GM12878 (cell line): ENCODE measurements around the gene IRF2. TPM values are rescaled to one million over a fixed set of nuclear protein-coding genes. Genes with fewer than 3 reads are reported as not detected.

Experiments
- ATF7 ChIP-seq: fragments of 450-650 bp; IDR thresholded peaks from 2 replicates; pipeline ENCODE4 v1.6.1; 2016; ENCODE audit warnings: low read depth, mild to moderate bottlenecking
- BACH1 ChIP-seq: fragments of 450-650 bp; IDR thresholded peaks from 2 replicates; pipeline ENCODE4 v1.6.1; 2017; ENCODE audit warnings: mild to moderate bottlenecking, borderline replicate concordance
- BHLHE40 ChIP-seq, 2 experiments: fragments of 450-650 bp in 1 of 2; IDR thresholded peaks; 2 replicates each; pipeline ENCODE4 v1.6.1; 2011 to 2017; ENCODE audit warnings: low read depth in 2 of 2, borderline replicate concordance in 1 of 2, improper control_type of control experiment in 1 of 2, low read length in 1 of 2, mild to moderate bottlenecking in 1 of 2
- CHD2 ChIP-seq: IDR thresholded peaks from 2 replicates; pipeline ENCODE4 v1.6.1; 2011; ENCODE audit warnings: low read depth, low read length, improper control_type of control experiment, borderline replicate concordance
- CHD4 ChIP-seq: fragments of 200-600 bp; sonication (generic); IDR thresholded peaks from 2 replicates; pipeline ENCODE4 v1.6.1; 2016; ENCODE audit warnings: mild to moderate bottlenecking
- CREM ChIP-seq: IDR thresholded peaks from 2 replicates; pipeline ENCODE4 v1.6.1; 2014; ENCODE audit warnings: antibody characterized with exemption, low read depth
- DPF2 ChIP-seq: fragments of 450-650 bp; IDR thresholded peaks from 2 replicates; pipeline ENCODE4 v1.6.1; 2017; ENCODE audit warnings: mild to moderate bottlenecking
- HSF1 ChIP-seq: fragments of 150-350 bp; IDR thresholded peaks from 2 replicates; pipeline ENCODE4 v1.6.1; 2014; ENCODE audit warnings: mild to moderate bottlenecking, low read depth, low read length
- IKZF1 ChIP-seq: fragments of 450-650 bp; conservative IDR thresholded peaks from 2 replicates; pipeline ENCODE4 v1.6.1; 2017; ENCODE audit warnings: antibody characterized with exemption, mild to moderate bottlenecking
- MEF2B ChIP-seq: fragments of 450-650 bp; IDR thresholded peaks from 2 replicates; pipeline ENCODE4 v1.6.1; 2018; ENCODE audit warnings: mild to moderate bottlenecking, moderate library complexity; ENCODE audit not compliant: partially characterized antibody, poor library complexity, severe bottlenecking
- MXI1 ChIP-seq: fragments of 150-350 bp; IDR thresholded peaks from 2 replicates; pipeline ENCODE4 v1.6.1; 2011; ENCODE audit warnings: low read depth, mild to moderate bottlenecking, inconsistent platforms, low read length, improper control_type of control experiment
- RAD51 ChIP-seq: fragments of 450-650 bp; IDR thresholded peaks from 2 replicates; pipeline ENCODE4 v1.6.1; 2016; ENCODE audit warnings: moderate library complexity, mild to moderate bottlenecking, inconsistent platforms
- RCOR1 ChIP-seq: conservative IDR thresholded peaks from 2 replicates; pipeline ENCODE4 v1.6.1; 2012; ENCODE audit warnings: low read depth, low read length, improper control_type of control experiment
- RELA ChIP-seq: fragments of 450-650 bp; IDR thresholded peaks from 2 replicates; pipeline ENCODE4 v1.8.0; 2014; ENCODE audit warnings: borderline replicate concordance; ENCODE audit not compliant: partially characterized antibody
- SMAD5 ChIP-seq: IDR thresholded peaks from 2 replicates; pipeline ENCODE4 v1.6.1; 2016; ENCODE audit warnings: antibody characterized with exemption, low read depth
- SP1 ChIP-seq: IDR thresholded peaks from one replicate; pipeline ENCODE4 v1.6.1; 2011; ENCODE audit warnings: low read depth, low read length
- SPI1 ChIP-seq: IDR thresholded peaks from 2 replicates; pipeline ENCODE4 v1.6.1; 2011; ENCODE audit warnings: low read depth, mild to moderate bottlenecking, low read length, moderate library complexity, borderline replicate concordance; ENCODE audit not compliant: insufficient read depth
- WRNIP1 ChIP-seq: IDR thresholded peaks from 2 replicates; pipeline ENCODE4 v1.6.1; 2011; ENCODE audit warnings: low read depth, low read length, improper control_type of control experiment, borderline replicate concordance
- ZNF217 ChIP-seq: fragments of 450-650 bp; IDR thresholded peaks from 2 replicates; pipeline ENCODE4 v1.6.1; 2017; ENCODE audit warnings: antibody characterized with exemption, mild to moderate bottlenecking
- ZNF592 ChIP-seq: fragments of 450-650 bp; IDR thresholded peaks from 2 replicates; pipeline ENCODE4 v1.6.1; 2017; ENCODE audit warnings: mild to moderate bottlenecking, moderate library complexity
- polyA plus RNA-seq, 11 experiments: library from polyadenylated mRNA; depleted of rRNA in 4 of 11; unstranded in 6 of 11; stranded (reverse) in 5 of 11; fragments of >200 nt; fragmentation: Nextera tagmentation in 4 of 11; fragmentation: Illumina TruSeq in 1 of 11; extraction: Ambion mirVana in 4 of 11; extraction: Trizol in 1 of 11; gene quantifications; 1 replicate in 1 of 11; 2 replicates in 10 of 11; pipeline versions ENCODE4 v1.2.1 to v1.2.3, GENCODE V29; 2011 to 2016; ENCODE audit warnings: inconsistent platforms in 2 of 11, missing spikeins in 2 of 11, low read depth in 1 of 11
- total RNA-seq, 4 experiments: library from RNA; depleted of rRNA in 3 of 4; stranded (reverse); fragments of >200 nt in 3 of 4; fragmentation: Illumina TruSeq in 1 of 4; extraction: Trizol in 1 of 4; gene quantifications; 2 replicates each; pipeline versions ENCODE4 v1.2.1 to v1.2.3, GENCODE V29; 2013 to 2021
- TF ChIP-seq, protein P1 (sequence below): fragments of 450-650 bp; formaldehyde crosslinking; IDR thresholded peaks from 2 replicates; pipeline ENCODE4 v1.5.0; 2022; ENCODE audit warnings: mild to moderate bottlenecking, missing genetic modification characterization
- TF ChIP-seq, protein P2 (sequence below): fragments of 450-650 bp; IDR thresholded peaks from 2 replicates; pipeline ENCODE4 v1.6.1; 2017; ENCODE audit warnings: low read depth, mild to moderate bottlenecking, moderate library complexity

IRF2 gene
- total and polyA plus RNA-seq, 10 of the 15 experiments (the other 5 are each of a cell fraction or from before 2014, with no cell fraction given): 45.1 to 99.3 (median 58.9) TPM

- TF ChIP-seq, protein P1, sequence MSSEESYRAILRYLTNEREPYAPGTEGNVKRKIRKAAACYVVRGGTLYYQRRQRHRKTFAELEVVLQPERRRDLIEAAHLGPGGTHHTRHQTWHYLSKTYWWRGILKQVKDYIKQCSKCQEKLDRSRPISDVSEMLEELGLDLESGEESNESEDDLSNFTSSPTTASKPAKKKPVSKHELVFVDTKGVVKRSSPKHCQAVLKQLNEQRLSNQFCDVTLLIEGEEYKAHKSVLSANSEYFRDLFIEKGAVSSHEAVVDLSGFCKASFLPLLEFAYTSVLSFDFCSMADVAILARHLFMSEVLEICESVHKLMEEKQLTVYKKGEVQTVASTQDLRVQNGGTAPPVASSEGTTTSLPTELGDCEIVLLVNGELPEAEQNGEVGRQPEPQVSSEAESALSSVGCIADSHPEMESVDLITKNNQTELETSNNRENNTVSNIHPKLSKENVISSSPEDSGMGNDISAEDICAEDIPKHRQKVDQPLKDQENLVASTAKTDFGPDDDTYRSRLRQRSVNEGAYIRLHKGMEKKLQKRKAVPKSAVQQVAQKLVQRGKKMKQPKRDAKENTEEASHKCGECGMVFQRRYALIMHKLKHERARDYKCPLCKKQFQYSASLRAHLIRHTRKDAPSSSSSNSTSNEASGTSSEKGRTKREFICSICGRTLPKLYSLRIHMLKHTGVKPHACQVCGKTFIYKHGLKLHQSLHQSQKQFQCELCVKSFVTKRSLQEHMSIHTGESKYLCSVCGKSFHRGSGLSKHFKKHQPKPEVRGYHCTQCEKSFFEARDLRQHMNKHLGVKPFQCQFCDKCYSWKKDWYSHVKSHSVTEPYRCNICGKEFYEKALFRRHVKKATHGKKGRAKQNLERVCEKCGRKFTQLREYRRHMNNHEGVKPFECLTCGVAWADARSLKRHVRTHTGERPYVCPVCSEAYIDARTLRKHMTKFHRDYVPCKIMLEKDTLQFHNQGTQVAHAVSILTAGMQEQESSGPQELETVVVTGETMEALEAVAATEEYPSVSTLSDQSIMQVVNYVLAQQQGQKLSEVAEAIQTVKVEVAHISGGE (CRISPR knock-in tag): no peak
- TF ChIP-seq CHD2 (no peak), RCOR1 (0 out of 2 replicates have a peak, but pooled peaks have one; percentile 28), MEF2B (no peak), ZNF592 (peak; percentile 82; the same call in 1 of the 2 replicates), SPI1 (peak; percentile 83), IKZF1 (no peak), CREM (no peak), BACH1 (no peak), ZNF217 (no peak), CHD4 (no peak), SP1 (no peak), BHLHE40 (IDR thresholded peaks at IDR 0.05; ENCODE audit: borderline replicate concordance in 1 of 2, low read depth in 2 of 2, low read length in 1 of 2) (no peak), RAD51 (no peak), SMAD5 (no peak), RELA (no peak), DPF2 (no peak), ATF7 (peak; percentile 78), HSF1 (no peak), WRNIP1 (no peak), MXI1 (no peak)
- TF ChIP-seq, protein P2, sequence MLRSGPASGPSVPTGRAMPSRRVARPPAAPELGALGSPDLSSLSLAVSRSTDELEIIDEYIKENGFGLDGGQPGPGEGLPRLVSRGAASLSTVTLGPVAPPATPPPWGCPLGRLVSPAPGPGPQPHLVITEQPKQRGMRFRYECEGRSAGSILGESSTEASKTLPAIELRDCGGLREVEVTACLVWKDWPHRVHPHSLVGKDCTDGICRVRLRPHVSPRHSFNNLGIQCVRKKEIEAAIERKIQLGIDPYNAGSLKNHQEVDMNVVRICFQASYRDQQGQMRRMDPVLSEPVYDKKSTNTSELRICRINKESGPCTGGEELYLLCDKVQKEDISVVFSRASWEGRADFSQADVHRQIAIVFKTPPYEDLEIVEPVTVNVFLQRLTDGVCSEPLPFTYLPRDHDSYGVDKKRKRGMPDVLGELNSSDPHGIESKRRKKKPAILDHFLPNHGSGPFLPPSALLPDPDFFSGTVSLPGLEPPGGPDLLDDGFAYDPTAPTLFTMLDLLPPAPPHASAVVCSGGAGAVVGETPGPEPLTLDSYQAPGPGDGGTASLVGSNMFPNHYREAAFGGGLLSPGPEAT: no peak
These were observed 129.9 kb downstream of the IRF2 start (continued) for GRCh38 chr4:184344435-184344834.
